ENCODE data around the gene SPRR2D. TPM values are rescaled to one million over a fixed set of nuclear protein-coding genes. Genes with fewer than 3 reads are reported as not detected.

SPRR2D gene
- total RNA-seq: not detected in 2 replicates

GRCh38 chr1:153040950-153041631 lies at the start of gene SPRR2D:
SPRR2D (minus strand) TSS chr1:153041120; CDS start chr1:153040346, 774 bp downstream.

DNA sequence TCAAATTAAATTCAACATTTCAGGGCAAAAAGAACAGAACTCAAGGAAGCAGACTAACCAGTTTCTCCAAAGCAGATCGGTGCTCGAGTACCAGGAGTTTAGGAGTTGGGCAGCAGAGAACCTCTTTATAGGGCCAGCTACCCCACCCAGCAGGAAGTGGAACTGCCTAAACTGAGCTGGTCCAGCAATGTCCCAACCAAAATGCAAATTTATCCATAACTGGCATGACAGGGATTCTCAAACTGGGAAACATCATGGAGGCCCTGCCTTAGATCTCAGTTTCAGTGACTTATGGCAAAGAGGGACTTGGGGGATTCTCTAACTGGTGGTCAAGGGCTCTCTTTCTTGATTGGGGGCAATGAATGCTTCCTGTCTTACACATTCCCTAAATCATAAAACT lies 30.6 kb upstream of the SPRR2D start, which contains the start of gene SPRR2B:
Gene SPRR2B (minus strand): TSS at position 101 of the 400 bp plus-strand sequence. CDS start 772 bp downstream, outside the sequence.

DNA sequence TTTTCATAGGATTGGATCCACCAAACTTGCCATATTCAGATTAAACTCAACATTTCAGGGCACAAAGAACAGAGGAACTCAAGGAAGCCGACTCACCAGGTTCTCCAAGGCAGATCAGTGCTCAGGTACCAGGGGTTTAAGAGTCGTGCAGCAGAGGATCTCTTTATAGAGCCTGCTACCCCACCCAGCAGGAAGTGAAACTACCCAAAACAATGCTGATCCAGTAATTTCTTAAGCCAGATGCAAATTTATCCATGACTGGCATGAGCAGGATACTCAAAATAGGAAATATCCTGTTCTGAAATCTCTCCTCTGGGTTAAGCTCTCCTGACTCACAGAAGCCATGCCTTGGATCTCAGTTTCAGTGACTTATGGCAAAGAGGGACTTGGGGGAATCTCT lies 16.5 kb upstream of the SPRR2D start, which contains the start of gene SPRR2A:
Gene SPRR2A (minus strand): TSS at position 138 of the 400 bp plus-strand sequence. CDS start 777 bp downstream, outside the sequence.

DNA sequence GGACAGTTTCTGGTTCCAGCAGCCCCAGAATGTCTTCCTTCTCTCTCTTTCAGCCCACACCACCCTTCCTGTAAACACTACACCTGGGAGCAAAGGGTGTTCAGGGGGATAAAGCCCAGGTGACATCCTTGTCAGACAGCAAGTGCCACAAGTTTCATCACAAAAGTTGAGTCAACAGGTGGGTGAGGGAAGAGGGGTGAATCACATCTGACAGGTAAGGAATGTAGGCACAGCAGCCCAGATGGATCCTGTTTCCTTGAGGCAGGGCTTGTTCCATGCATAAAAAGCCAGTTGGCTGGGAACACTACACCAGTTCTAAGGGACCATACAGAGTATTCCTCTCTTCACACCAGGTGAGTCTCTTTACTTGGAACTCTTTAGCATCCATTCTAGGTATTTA lies 10.0 kb downstream of the SPRR2D start, which contains the start of gene SPRR1B:
Gene SPRR1B (plus strand): TSS at position 309 of the 400 bp plus-strand sequence. CDS start 1,143 bp downstream, outside the sequence.

DNA sequence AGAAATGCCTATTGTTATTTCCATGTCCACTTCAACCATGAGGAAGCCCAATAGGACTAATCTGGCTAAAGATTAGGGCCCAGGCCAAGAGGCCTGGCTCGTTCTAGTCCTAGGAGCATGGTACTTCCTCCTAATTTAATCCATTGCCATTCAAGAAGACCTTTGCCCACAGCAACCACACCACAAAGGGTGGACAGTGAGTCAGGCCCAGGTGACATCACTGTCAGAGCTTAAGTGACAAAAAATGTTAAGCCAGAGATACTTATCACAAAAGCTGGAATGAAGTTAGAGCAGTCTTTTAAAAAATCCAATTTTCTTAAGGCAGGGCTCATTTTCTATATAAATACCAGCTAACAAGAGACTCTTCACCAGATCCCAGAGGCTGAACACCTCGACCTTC lies 39.5 kb downstream of the SPRR2D start, which contains the start of gene SPRR3:
Gene SPRR3 (plus strand): TSS at position 368 of the 400 bp plus-strand sequence. CDS start 1,272 bp downstream, outside the sequence.

Small RNA genes within 50 kb of the gene (small RNA-seq; reads per million reads assigned to genes)
- gene AL356867.1 (not detected), gene RF00322 (not detected)

Other genes starting within 250 kb of the SPRR2D start
- not detected in 2 replicates for gene LCE1D, start 244.4 kb downstream of the SPRR2D start, total RNA-seq
- not detected in 2 replicates for gene LCE1C, start 234.5 kb downstream of the SPRR2D start, total RNA-seq
- 0.22 TPM in 1 of 2 replicates, not detected in the other for gene LCE1B, start 229.1 kb downstream of the SPRR2D start, total RNA-seq
- gene LCE1A, start 213.6 kb downstream of the SPRR2D start, total RNA-seq: not detected in 2 replicates
- not detected in 2 replicates for gene LCE6A, start 198.3 kb downstream of the SPRR2D start, total RNA-seq
- gene LCE7A, start 181.1 kb downstream of the SPRR2D start, total RNA-seq: not detected in 2 replicates
- gene SMCP, start 162.8 kb downstream of the SPRR2D start, total RNA-seq: not detected in 2 replicates
- gene IVL, start 132.6 kb downstream of the SPRR2D start, total RNA-seq: not detected in 2 replicates
- not detected in 2 replicates for gene SPRR5, start 93.9 kb downstream of the SPRR2D start, total RNA-seq
- not detected in 2 replicates for gene SPRR4, start 70.5 kb downstream of the SPRR2D start, total RNA-seq
- not detected in 2 replicates for gene SPRR1A, start 57.0 kb downstream of the SPRR2D start, total RNA-seq
- gene SPRR3, start 39.4 kb downstream of the SPRR2D start, total RNA-seq: not detected in 2 replicates
- gene SPRR1B, start 9.9 kb downstream of the SPRR2D start, total RNA-seq: not detected in 2 replicates
- gene SPRR2A, start 16.4 kb upstream of the SPRR2D start, total RNA-seq: not detected in 2 replicates
- not detected in 2 replicates for gene SPRR2B, start 30.5 kb upstream of the SPRR2D start, total RNA-seq
- not detected in 2 replicates for gene SPRR2E, start 53.4 kb upstream of the SPRR2D start, total RNA-seq
- gene SPRR2F, start 72.4 kb upstream of the SPRR2D start, total RNA-seq: not detected in 2 replicates
- not detected in 2 replicates for gene SPRR2G, start 109.8 kb upstream of the SPRR2D start, total RNA-seq
- not detected in 2 replicates for gene LELP1, start 162.3 kb upstream of the SPRR2D start, total RNA-seq
- gene PRR9, start 176.5 kb upstream of the SPRR2D start, total RNA-seq: not detected in 2 replicates
- not detected in 2 replicates for gene LORICRIN, start 218.6 kb upstream of the SPRR2D start, total RNA-seq

Measured in thoracic aorta endothelial cell (primary cell).